Measurements from ENCODE around the gene PTCSC3.

The PTCSC3 gene

DNA sequence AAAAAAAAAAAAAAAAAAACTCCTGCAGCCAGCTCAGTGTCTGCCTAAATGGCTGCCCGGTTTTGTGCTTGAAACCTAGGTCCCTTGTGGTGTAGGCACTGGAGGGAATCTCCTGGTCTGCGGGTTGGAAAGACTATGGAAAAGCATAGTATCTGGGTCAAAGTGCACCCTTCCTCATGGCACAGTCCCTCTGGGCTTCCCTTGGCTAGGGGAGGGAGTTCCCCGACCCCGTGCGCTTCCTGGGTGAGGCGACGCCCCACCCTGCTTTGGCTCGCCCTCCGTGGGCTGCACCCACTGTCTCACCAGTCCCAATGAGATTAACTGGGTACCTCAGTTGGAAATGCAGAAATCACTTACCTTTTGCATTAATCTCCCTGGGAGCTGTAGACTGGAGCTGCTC is 14.3 kb downstream of the PTCSC3 start:
- DNase-seq (ENCODE audit: low read depth) = no peak
- H3K4me3 ChIP-seq (ENCODE audit: low read depth, low read length) = no peak overlapping the region
- TF ChIP-seq, protein P1, sequence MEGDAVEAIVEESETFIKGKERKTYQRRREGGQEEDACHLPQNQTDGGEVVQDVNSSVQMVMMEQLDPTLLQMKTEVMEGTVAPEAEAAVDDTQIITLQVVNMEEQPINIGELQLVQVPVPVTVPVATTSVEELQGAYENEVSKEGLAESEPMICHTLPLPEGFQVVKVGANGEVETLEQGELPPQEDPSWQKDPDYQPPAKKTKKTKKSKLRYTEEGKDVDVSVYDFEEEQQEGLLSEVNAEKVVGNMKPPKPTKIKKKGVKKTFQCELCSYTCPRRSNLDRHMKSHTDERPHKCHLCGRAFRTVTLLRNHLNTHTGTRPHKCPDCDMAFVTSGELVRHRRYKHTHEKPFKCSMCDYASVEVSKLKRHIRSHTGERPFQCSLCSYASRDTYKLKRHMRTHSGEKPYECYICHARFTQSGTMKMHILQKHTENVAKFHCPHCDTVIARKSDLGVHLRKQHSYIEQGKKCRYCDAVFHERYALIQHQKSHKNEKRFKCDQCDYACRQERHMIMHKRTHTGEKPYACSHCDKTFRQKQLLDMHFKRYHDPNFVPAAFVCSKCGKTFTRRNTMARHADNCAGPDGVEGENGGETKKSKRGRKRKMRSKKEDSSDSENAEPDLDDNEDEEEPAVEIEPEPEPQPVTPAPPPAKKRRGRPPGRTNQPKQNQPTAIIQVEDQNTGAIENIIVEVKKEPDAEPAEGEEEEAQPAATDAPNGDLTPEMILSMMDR (IDR thresholded peaks at IDR 0.05; ENCODE audit: insufficient read depth, low read depth, low read length, missing control alignments) = no peak

DNA sequence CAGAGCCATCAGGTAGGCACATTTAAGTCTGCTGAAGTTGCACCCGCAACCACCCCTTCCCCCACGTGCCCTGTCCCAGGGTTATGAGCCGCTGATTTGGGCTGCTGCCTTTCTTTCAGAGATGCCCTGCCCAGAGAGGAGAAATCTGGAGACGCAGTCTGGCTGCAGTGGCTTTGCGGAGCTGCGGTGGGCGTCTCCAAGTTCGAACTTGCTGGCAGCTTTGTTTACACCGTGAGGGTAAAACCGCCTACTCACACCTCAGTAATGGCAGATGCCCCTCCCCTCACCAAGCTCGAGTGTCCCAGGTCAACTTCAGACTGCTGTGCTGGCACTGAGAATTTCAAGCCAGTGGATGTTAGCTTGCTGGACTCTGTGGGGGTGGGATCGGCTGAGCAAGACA is 14.7 kb downstream of the PTCSC3 start:
- TF ChIP-seq, protein P1 (IDR thresholded peaks at IDR 0.05; ENCODE audit: insufficient read depth, low read depth, low read length, missing control alignments) = no peak
- no peak overlapping the region for H3K4me3 ChIP-seq (ENCODE audit: low read depth, low read length)
- DNase-seq (ENCODE audit: low read depth) = no peak

DNA sequence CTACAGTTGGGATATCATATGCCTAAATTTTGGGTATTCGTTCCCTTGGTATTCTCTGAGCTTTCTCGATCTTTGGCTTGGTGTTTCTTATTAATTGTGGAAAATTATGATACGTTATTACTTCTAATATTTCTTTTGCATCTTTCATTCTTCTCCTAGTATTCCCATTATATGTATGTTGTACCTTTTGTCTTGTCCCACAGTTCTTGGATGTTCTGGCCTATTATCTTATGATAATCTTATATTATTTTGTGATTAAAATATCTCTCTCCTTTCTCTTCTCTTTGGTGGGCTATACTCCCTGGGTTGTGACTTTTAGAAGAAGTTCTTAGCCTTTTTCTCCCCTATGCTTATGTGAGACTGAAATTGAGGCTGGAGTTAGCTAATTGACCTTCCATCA is 25.2 kb downstream of the PTCSC3 start:
- TF ChIP-seq, protein P1 (IDR thresholded peaks at IDR 0.05; ENCODE audit: insufficient read depth, low read depth, low read length, missing control alignments) = no peak
- no peak overlapping the region for H3K4me3 ChIP-seq (ENCODE audit: low read depth, low read length)
- no peak for DNase-seq (ENCODE audit: low read depth)

DNA sequence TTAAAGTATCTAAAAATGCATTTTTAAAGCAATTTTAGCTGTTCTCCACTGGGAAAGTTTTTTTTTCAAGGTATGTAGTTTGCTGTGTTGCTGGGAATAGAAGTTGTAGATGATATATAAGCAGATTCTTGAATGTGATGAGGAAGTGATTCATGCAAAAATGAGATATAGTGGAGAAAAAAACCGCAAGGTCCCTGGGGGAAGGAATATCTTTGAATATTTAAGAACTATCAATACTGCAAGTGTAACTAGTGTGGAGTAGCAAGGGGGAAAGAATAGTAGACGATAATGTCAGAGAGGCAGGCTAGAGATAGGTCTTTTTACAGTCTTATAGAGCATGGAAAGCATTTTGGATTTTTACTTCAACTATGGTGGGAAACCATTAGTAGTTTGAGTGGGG is 42.5 kb downstream of the PTCSC3 start:
- DNase-seq (ENCODE audit: low read depth) = no peak
- no peak overlapping the region for H3K4me3 ChIP-seq (ENCODE audit: low read depth, low read length)
- TF ChIP-seq, protein P1 (IDR thresholded peaks at IDR 0.05; ENCODE audit: insufficient read depth, low read depth, low read length, missing control alignments) = no peak

DNA sequence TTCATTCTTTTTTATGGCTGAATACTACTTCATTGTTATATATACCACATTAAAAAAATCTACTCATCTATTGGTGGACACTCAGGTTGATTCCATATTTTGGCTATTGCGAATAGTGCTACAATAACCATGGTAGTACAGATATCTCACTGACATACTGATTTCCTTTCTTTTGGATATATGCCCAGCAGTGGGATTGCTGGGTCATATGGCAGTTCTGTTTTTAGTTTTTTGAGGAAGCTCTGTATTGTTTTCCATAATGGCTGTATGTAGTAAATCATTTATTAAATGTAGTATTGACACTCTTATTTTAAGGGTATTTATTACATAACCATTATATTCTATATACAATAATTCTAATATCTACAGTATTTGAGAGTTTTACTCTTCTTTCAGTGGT is 43.7 kb downstream of the PTCSC3 start:
- TF ChIP-seq, protein P1 (IDR thresholded peaks at IDR 0.05; ENCODE audit: insufficient read depth, low read depth, low read length, missing control alignments) = no peak
- no peak for DNase-seq (ENCODE audit: low read depth)
- H3K4me3 ChIP-seq (ENCODE audit: low read depth, low read length) = no peak overlapping the region

DNA sequence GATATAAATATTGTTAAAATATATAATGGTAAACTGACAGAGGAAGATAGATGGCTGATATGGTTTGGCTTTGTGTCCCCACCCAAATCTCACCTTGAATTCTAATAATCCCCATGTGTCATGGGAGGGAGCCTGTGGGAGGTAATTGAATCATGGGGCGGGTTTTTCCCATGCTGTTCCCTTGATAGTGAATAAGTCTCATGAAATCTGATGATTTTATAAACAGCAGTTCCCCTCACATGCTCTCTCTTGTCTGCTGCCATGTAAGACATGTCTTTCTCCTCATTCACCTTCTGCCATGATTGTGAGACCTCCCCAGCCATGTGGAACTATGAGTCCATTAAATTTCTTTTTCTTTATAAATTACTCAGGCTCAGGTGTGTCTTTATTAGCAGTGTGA is 46.3 kb downstream of the PTCSC3 start:
- TF ChIP-seq, protein P1 (IDR thresholded peaks at IDR 0.05; ENCODE audit: insufficient read depth, low read depth, low read length, missing control alignments) = no peak
- no peak for DNase-seq (ENCODE audit: low read depth)
- no peak overlapping the region for H3K4me3 ChIP-seq (ENCODE audit: low read depth, low read length)

DNA sequence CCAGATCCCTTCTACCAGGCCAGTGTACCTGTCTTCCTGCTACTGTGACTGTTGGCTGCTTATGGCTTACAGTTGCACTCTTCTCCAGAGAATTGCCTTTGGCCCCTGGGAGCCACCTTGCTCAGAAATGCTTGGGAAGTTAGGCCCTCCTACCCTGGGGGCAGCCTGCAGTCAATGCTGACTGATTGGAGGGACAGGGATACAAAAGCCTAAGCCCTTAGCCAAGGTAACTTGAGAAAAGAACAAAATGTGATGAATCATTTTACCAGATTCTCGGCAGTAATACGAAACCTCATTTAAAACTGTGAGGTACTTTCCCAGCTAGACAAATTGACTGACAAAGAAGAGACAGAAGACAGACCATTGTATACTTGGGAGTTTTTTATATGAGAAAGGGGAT is 47.3 kb downstream of the PTCSC3 start:
- no peak overlapping the region for H3K4me3 ChIP-seq (ENCODE audit: low read depth, low read length)
- TF ChIP-seq, protein P1 (IDR thresholded peaks at IDR 0.05; ENCODE audit: insufficient read depth, low read depth, low read length, missing control alignments) = no peak
- DNase-seq (ENCODE audit: low read depth) = no peak
